Astrocyte (in vitro differentiated cells and primary cell): ENCODE measurements around the gene SHROOM1. TPM values are rescaled to one million over a fixed set of nuclear protein-coding genes. Genes with fewer than 3 reads are reported as not detected.

ENCODE experiments used
- DNase-seq: peaks from one replicate; pipeline ENCODE4 v3.0.0-alpha.2; 2010; ENCODE audit warnings: low read depth
- FAIRE-seq: peaks from 2 replicates; lab custom pipeline; 2011; peaks lifted over from hg19 to GRCh38; lab: Jason Lieb, UNC
- H2AFZ ChIP-seq: 2 replicates; pipeline ENCODE4 v1.6.0; 2012; ENCODE audit warnings: low read depth, low read length, inconsistent platforms
- H3K27ac ChIP-seq: 2 replicates; pipeline ENCODE4 v1.5.1; 2011; ENCODE audit warnings: low read depth, low read length, inconsistent platforms
- H3K27me3 ChIP-seq: 2 replicates; pipeline ENCODE4 v1.6.0; 2011; ENCODE audit warnings: low read length, inconsistent platforms; ENCODE audit not compliant: insufficient read depth
- H3K36me3 ChIP-seq: 2 replicates; pipeline ENCODE4 v1.5.1; 2011; ENCODE audit warnings: low read length, inconsistent platforms; ENCODE audit not compliant: insufficient read depth
- H3K4me1 ChIP-seq: 2 replicates; pipeline ENCODE4 v1.5.1; 2011; ENCODE audit warnings: low read length, inconsistent platforms; ENCODE audit not compliant: insufficient read depth
- H3K4me2 ChIP-seq: 2 replicates; pipeline ENCODE4 v1.6.0; 2012; ENCODE audit warnings: low read length, inconsistent platforms
- H3K4me3 ChIP-seq: 2 replicates; pipeline ENCODE4 v1.5.1; 2011; ENCODE audit warnings: low read depth, mild to moderate bottlenecking, low read length, inconsistent platforms; ENCODE audit not compliant: insufficient read depth
- H3K79me2 ChIP-seq: 2 replicates; pipeline ENCODE4 v1.6.0; 2012; ENCODE audit warnings: mild to moderate bottlenecking, low read length, inconsistent platforms; ENCODE audit not compliant: insufficient read depth
- H3K9ac ChIP-seq: 2 replicates; pipeline ENCODE4 v1.6.0; 2012; ENCODE audit warnings: mild to moderate bottlenecking, low read length, inconsistent platforms
- H3K9me3 ChIP-seq: 2 replicates; pipeline ENCODE4 v1.5.1; 2012; ENCODE audit warnings: low read depth, mild to moderate bottlenecking, low read length, inconsistent platforms; ENCODE audit not compliant: insufficient read depth
- H4K20me1 ChIP-seq: 2 replicates; pipeline ENCODE4 v1.6.0; 2012; ENCODE audit warnings: low read length, inconsistent platforms; ENCODE audit not compliant: insufficient read depth
- H3K27ac Mint-ChIP-seq: one replicate; pipeline ENCODE4 v1.8.0; 2021; ENCODE audit warnings: mild to moderate bottlenecking, mixed read lengths; ENCODE audit not compliant: unreplicated experiment
- H3K27me3 Mint-ChIP-seq: one replicate; pipeline ENCODE4 v1.8.0; 2021; ENCODE audit warnings: low read depth, mixed read lengths; ENCODE audit not compliant: unreplicated experiment
- H3K36me3 Mint-ChIP-seq: one replicate; pipeline ENCODE4 v1.8.0; 2021; ENCODE audit warnings: low read depth, mixed read lengths; ENCODE audit not compliant: unreplicated experiment
- H3K4me1 Mint-ChIP-seq: one replicate; pipeline ENCODE4 v1.8.0; 2021; ENCODE audit warnings: low read depth, mixed read lengths; ENCODE audit not compliant: unreplicated experiment
- H3K4me3 Mint-ChIP-seq: one replicate; pipeline ENCODE4 v1.8.0; 2021; ENCODE audit warnings: mild to moderate bottlenecking, moderate library complexity, mixed read lengths; ENCODE audit not compliant: unreplicated experiment
- H3K9me3 Mint-ChIP-seq: one replicate; pipeline ENCODE4 v1.8.0; 2021; ENCODE audit warnings: mild to moderate bottlenecking, mixed read lengths; ENCODE audit not compliant: unreplicated experiment
- CTCF ChIP-seq: IDR thresholded peaks from 2 replicates; pipeline ENCODE4 v1.5.1; 2011; ENCODE audit warnings: low read depth, mild to moderate bottlenecking, inconsistent platforms, low read length, moderate library complexity; ENCODE audit not compliant: insufficient read depth
- EZH2 ChIP-seq: IDR thresholded peaks from 2 replicates; pipeline ENCODE4 v1.6.1; 2012; ENCODE audit warnings: mild to moderate bottlenecking, low read length, inconsistent platforms; ENCODE audit not compliant: insufficient read depth
- total RNA-seq: library from RNA; stranded (reverse); gene quantifications from 2 replicates; pipeline ENCODE4 v1.2.1, GENCODE V29; 2021

SHROOM1 gene
- total RNA-seq, 1 donor from 2014 or later, result 5.0 TPM

GRCh38 chr5:132814503-132815294, 15.7 kb downstream of the SHROOM1 start:
- H3K27me3 ChIP-seq, result peaks cover 20% of the 10 kb centered on the region
- no peaks in the 10 kb centered on the region for H3K79me2 ChIP-seq
- Mint-ChIP-seq H3K4me3 (peak overlapping the region; percentile 69), H3K27me3 (peaks cover 36% of the 10 kb centered on the region), H3K4me1 (peaks cover 2% of the 10 kb centered on the region), H3K27ac (no peak overlapping the region), H3K9me3 (no peaks in the 10 kb centered on the region), H3K36me3 (no peaks in the 10 kb centered on the region)
- no peak overlapping the region for H3K9ac ChIP-seq
- peaks cover 4% of the 10 kb centered on the region for H3K4me1 ChIP-seq
- H3K9me3 ChIP-seq, result no peaks in the 10 kb centered on the region
- H2AFZ ChIP-seq, result peak overlapping the region; percentile 81
- H3K36me3 ChIP-seq, result no peaks in the 10 kb centered on the region
- peak overlapping the region; percentile 72 for H3K4me2 ChIP-seq
- H3K27ac ChIP-seq, result no peak overlapping the region
- TF ChIP-seq CTCF (no peak), EZH2 (no peak)
- no peaks in the 10 kb centered on the region for H4K20me1 ChIP-seq
- H3K4me3 ChIP-seq, result no peak overlapping the region
- FAIRE-seq (no peak), DNase-seq (no peak)

DNA sequence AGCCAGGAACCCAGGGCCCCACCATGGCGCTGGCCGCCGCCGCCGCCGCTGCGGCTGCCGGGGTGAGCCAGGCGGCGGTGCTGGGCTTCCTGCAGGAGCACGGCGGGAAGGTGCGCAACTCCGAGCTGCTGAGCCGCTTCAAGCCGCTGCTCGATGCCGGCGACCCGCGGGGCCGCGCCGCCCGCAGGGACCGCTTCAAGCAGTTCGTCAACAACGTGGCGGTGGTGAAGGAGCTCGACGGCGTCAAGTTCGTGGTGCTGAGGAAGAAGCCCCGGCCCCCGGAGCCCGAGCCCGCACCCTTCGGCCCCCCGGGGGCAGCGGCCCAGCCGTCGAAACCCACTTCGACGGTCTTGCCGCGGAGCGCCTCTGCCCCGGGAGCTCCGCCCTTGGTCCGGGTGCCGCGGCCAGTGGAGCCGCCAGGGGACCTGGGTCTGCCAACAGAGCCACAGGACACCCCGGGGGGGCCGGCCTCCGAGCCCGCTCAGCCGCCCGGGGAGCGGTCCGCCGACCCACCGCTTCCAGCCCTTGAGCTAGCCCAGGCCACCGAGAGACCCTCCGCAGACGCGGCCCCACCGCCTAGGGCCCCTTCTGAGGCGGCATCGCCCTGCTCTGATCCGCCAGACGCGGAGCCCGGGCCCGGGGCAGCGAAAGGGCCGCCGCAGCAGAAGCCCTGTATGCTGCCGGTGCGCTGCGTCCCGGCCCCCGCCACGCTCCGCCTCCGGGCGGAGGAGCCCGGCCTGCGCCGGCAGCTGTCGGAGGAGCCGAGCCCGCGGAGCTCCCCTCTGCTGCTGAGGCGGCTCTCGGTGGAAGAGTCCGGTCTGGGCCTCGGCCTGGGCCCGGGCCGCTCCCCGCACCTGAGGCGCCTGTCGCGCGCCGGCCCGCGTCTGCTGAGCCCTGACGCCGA, 16.6 kb downstream of the SHROOM1 start:
- H3K9me3 ChIP-seq, result no peaks in the 10 kb centered on the region
- Mint-ChIP-seq H3K4me3 (no peak overlapping the region), H3K27ac (no peak overlapping the region), H3K9me3 (no peaks in the 10 kb centered on the region), H3K4me1 (peaks cover 2% of the 10 kb centered on the region), H3K27me3 (peaks cover 39% of the 10 kb centered on the region), H3K36me3 (no peaks in the 10 kb centered on the region)
- DNase-seq, result no peak
- no peaks in the 10 kb centered on the region for H3K36me3 ChIP-seq
- no peaks in the 10 kb centered on the region for H4K20me1 ChIP-seq
- H3K27me3 ChIP-seq, result peaks cover 20% of the 10 kb centered on the region
- no peak for FAIRE-seq
- H3K4me3 ChIP-seq, result no peak overlapping the region
- H3K4me2 ChIP-seq, result peak overlapping the region; percentile 72
- no peak overlapping the region for H3K9ac ChIP-seq
- H2AFZ ChIP-seq, result peak overlapping the region; percentile 81
- peaks cover 4% of the 10 kb centered on the region for H3K4me1 ChIP-seq
- no peaks in the 10 kb centered on the region for H3K79me2 ChIP-seq
- TF ChIP-seq EZH2, result peak; percentile 74
- no peak for TF ChIP-seq CTCF
- no peak overlapping the region for H3K27ac ChIP-seq
